HG03521 (cell line): ENCODE results near the gene MRGPRF.
"Not testable (repeated sequence)": the region's sequence is repeated elsewhere in the genome, so short reads cannot be mapped to it uniquely, and the experiment has no call there.

Source experiments
- ATAC-seq: cut with Tn5 transposase; IDR thresholded peaks from one replicate; pipeline ENCODE4 v1.9.1; 2021; ENCODE audit warnings: mild to moderate bottlenecking, moderate library complexity; ENCODE audit not compliant: unreplicated experiment

The MRGPRF gene

GRCh38 chr11:69004411-69005182, 8.4 kb downstream of the MRGPRF start:
- no peak for ATAC-seq

- ATAC-seq = no peak
Observed at GRCh38 chr11:69003866-69004367, 9.1 kb downstream of the MRGPRF start.

- no peak for ATAC-seq
Observed at GRCh38 chr11:69003301-69003865, 9.7 kb downstream of the MRGPRF start.

GRCh38 chr11:69002570-69003231, 10.3 kb downstream of the MRGPRF start:
- ATAC-seq = no peak

GRCh38 chr11:69002110-69002569, 10.9 kb downstream of the MRGPRF start:
- ATAC-seq = no peak

GRCh38 chr11:69001243-69002081, 11.6 kb downstream of the MRGPRF start:
- ATAC-seq = no peak

GRCh38 chr11:69000831-69001242, 12.2 kb downstream of the MRGPRF start:
- no peak for ATAC-seq

- ATAC-seq = no peak
Observed at GRCh38 chr11:69000391-69000790, 12.7 kb downstream of the MRGPRF start.

- not testable (repeated sequence) for ATAC-seq
Observed at GRCh38 chr11:68999748-69000355, 13.2 kb downstream of the MRGPRF start.

- ATAC-seq = no peak
Observed at GRCh38 chr11:68999093-68999747, 13.8 kb downstream of the MRGPRF start.

GRCh38 chr11:68998390-68998911, 14.6 kb downstream of the MRGPRF start:
- ATAC-seq = no peak

- no peak for ATAC-seq
Observed at GRCh38 chr11:68997995-68998348, 15.1 kb downstream of the MRGPRF start.

GRCh38 chr11:68997124-68997994, 15.7 kb downstream of the MRGPRF start:
- no peak for ATAC-seq

- ATAC-seq = no peak
Observed at GRCh38 chr11:68996376-68997123, 16.5 kb downstream of the MRGPRF start.

- ATAC-seq = no peak
Observed at GRCh38 chr11:68994894-68995285, 18.2 kb downstream of the MRGPRF start.

GRCh38 chr11:68994161-68994893, 18.7 kb downstream of the MRGPRF start:
- ATAC-seq = no peak

- ATAC-seq = no peak
Observed at GRCh38 chr11:68993546-68993945, 19.5 kb downstream of the MRGPRF start.
